Mucosa of descending colon (tissue), 3 donors: ENCODE measurements around the gene ZNF396. TPM values are rescaled to one million over a fixed set of nuclear protein-coding genes. Genes with fewer than 3 reads are reported as not detected.

Source experiments
- ATAC-seq: fragments of 200-7000 bp; cut with Tn5 transposase; one replicate; pipeline ENCODE4 v1.9.1; 2020; ENCODE audit warnings: mild to moderate bottlenecking, moderate library complexity
- DNase-seq, 3 donors: peaks; one replicate each; pipeline ENCODE4 v3.0.0-alpha.2; 2020
- H3K36me3 ChIP-seq: fragments of 200-600 bp; one replicate; pipeline ENCODE4 v1.8.0; 2021; ENCODE audit warnings: low read depth, mild to moderate bottlenecking
- H3K4me1 ChIP-seq: fragments of 200-600 bp; one replicate; pipeline ENCODE4 v1.8.0; 2021; ENCODE audit warnings: low read depth, mild to moderate bottlenecking
- H3K4me3 ChIP-seq: fragments of 200-600 bp; one replicate; pipeline ENCODE4 v1.8.0; 2021; ENCODE audit warnings: mild to moderate bottlenecking
- H3K9me3 ChIP-seq: fragments of 200-600 bp; one replicate; pipeline ENCODE4 v1.8.0; 2021; ENCODE audit warnings: mild to moderate bottlenecking
- intact Hi-C, 2 donors: fragments of 100-400 bp; cut with DNase I in 1 of 2; cut with micrococcal nuclease in 1 of 2; formaldehyde crosslinking; loops; one replicate each; pipeline versions ENCODE4 v1.11.0 to v1.11.1; 2022; cut with DNase I, micrococcal nuclease
- total RNA-seq, 3 donors: library from RNA; stranded (reverse); fragmentation: NEBNext Ultra II Directional in 2 of 3; extraction: Animal tissue kit (Norgen Biotek cat#: 25700) in 2 of 3; gene quantifications; one replicate each; pipeline versions ENCODE4 v1.2.1 to v1.2.4, GENCODE V29; 2021 to 2023
- TF ChIP-seq, protein P1 (sequence below): fragments of 200-600 bp; IDR thresholded peaks from one replicate; pipeline ENCODE4 v1.8.0; 2022; ENCODE audit warnings: antibody characterized with exemption, mild to moderate bottlenecking
- donor health status: DM: no; HTN: no; CAD: no; lungs with moderate emphysema.
- donor health status: DM: no; HTN: no; CAD: no.
- donor health status: DM: no; HTN: yes; CAD: no.

The ZNF396 gene
- total RNA-seq, 3 donors from 2014 or later: 2.7 to 6.1 (median 2.8) TPM

DNA sequence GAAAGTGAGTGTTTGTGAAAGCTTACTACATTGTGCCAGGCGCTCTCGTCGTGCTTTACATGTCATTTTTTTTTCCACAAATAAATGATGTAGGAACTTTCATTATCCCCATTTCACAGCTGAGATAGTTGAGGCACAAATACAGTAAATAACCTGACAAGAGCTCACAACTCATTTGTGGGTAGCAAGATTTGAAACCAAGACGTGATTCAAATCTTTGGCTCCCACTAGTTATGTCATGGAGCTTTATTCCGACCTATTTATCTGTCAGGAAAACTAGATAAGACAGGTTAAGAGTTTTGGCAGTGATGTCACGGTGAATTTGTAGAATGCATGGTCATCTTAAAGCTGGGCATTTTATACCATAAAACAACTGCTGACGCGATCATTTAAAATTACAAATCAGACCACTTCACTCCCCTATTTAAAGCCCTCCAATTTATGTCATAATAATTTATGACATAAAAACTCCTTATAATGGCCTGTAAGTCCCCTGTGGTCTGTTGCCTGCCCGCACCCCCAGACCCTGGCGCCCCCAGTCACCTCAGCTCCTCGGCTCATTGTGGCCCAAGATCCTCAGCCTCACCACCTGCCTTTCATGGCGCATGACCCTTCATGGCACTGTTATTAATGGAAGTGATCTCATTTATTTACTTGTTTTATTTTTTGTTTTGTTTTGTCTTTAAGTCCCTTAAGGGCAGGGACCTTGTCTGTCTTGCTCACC lies 32.2 kb downstream of the ZNF396 start:
- Histone ChIP-seq H3K4me3 (no peak overlapping the region), H3K9me3 (no peaks in the 10 kb centered on the region), H3K36me3 (no peaks in the 10 kb centered on the region), H3K4me1 (peaks cover 18% of the 10 kb centered on the region)
- TF ChIP-seq, protein P1, sequence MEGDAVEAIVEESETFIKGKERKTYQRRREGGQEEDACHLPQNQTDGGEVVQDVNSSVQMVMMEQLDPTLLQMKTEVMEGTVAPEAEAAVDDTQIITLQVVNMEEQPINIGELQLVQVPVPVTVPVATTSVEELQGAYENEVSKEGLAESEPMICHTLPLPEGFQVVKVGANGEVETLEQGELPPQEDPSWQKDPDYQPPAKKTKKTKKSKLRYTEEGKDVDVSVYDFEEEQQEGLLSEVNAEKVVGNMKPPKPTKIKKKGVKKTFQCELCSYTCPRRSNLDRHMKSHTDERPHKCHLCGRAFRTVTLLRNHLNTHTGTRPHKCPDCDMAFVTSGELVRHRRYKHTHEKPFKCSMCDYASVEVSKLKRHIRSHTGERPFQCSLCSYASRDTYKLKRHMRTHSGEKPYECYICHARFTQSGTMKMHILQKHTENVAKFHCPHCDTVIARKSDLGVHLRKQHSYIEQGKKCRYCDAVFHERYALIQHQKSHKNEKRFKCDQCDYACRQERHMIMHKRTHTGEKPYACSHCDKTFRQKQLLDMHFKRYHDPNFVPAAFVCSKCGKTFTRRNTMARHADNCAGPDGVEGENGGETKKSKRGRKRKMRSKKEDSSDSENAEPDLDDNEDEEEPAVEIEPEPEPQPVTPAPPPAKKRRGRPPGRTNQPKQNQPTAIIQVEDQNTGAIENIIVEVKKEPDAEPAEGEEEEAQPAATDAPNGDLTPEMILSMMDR: no peak
- DNase-seq: peak in 1 of 3 donors; percentile 55
- intact Hi-C loops: loop anchor here in 1 of 2 donors (2.0 kb wide), 1 partner anchor 56 kb away; no protein-coding TSS in a partner anchor
- no peak for ATAC-seq

DNA sequence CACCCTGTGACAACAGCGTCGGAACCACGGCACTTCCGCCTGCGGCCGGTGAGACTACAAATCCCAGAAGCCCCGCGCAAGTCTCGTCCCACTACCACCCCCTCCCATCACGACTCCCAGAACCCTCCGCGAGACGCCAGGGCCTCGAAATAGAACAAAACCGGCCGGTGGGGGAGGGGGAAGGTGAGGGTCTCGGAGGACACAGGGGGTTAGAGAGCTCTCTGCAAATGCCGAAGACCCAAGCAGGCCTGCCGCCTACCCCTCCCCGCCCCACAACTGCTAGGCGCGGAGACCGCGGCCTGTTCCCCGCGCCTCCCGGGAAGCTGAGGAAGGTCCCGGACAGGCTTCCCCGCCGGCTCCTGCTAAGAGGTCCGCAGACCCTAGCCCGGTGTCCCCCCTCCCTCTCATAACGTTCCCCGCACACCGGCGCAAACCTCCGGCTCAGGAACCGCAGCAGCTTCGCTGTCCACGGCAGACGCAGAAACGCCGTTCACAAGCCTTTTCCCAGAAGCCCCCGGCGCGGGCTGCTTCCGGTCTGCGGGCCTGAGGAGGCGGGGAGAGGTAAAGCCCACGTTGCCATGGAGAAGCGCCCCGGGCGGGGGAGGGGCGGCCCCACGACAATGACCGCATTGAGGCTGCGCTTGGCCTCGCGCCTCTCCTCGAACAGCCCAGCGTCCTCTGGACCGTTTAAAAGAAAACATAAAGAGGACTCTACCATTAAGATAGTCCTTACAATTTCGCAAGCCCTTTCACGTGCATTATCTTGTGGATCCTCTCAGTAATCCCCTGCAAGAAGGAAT lies 33.0 kb downstream of the ZNF396 start, which contains the start of gene ZNF24:
Gene ZNF24 (minus strand): TSS at position 485 of the 800 bp plus-strand sequence. CDS start 3,770 bp downstream, outside the sequence.
- intact Hi-C loops: loop anchor here in 1 of 2 donors (2.0 kb wide), 1 partner anchor 55 kb away; no protein-coding TSS in a partner anchor
- TF ChIP-seq, protein P1: no peak
- H3K4me1 ChIP-seq: peaks cover 18% of the 10 kb centered on the region
- DNase-seq (peak; percentile 97 to 98 (median 97)), ATAC-seq (peak; percentile 98)
- H3K4me3 ChIP-seq: peak within 1 kb of the TSS; percentile 95
- no peaks in the 10 kb centered on the region for H3K36me3 ChIP-seq
- H3K9me3 ChIP-seq: no peaks in the 10 kb centered on the region

DNA sequence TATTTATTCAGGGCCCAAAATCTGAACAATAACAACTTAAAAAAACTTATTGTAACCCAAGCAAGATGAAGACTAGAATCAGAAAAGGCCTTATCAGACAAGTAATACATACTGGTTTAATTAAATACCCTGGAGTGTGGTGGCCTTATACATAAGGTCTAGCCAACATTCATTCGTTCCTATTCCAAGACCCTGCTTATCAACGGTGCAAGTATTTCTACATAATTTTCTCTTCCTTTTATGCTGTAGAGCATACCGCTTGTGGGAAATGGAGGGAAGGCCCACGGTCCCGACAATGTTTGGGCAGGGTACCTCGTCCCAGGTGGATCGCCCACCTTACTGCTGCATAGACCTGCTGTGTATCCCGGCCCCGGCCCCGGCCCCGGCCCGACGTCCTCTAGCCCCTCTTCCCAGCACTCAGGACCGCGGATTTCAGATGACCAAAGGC lies 33.6 kb downstream of the ZNF396 start:
- Histone ChIP-seq H3K36me3 (no peaks in the 10 kb centered on the region), H3K4me1 (peaks cover 18% of the 10 kb centered on the region), H3K9me3 (no peaks in the 10 kb centered on the region), H3K4me3 (peak overlapping the region; percentile 95)
- TF ChIP-seq, protein P1: no peak
- DNase-seq (no peak), ATAC-seq (no peak)
- intact Hi-C loops: no loop called here

DNA sequence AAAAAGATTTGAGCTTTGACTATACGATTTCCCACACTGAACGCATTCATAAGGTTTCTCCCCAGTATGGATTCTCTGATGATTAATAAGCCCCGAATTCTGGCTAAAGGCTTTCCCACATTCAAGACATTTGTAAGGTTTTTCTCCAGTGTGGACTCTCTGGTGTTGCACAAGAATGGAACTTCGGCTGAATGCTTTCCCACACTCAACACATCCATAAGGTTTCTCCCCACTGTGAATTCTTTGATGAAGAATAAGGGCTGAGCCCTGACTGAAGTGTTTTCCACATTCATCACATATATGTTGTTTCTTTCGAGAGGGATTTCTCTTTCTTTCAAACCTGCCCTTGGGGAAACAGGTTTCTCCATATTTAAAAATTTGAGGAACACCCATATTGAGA lies 39.9 kb downstream of the ZNF396 start:
- TF ChIP-seq, protein P1: no peak
- no peak for ATAC-seq
- intact Hi-C loops: no loop called here
- Histone ChIP-seq H3K36me3 (peaks cover 5% of the 10 kb centered on the region), H3K4me1 (peaks cover 4% of the 10 kb centered on the region), H3K9me3 (no peaks in the 10 kb centered on the region), H3K4me3 (no peak overlapping the region)
- DNase-seq: no peak

DNA sequence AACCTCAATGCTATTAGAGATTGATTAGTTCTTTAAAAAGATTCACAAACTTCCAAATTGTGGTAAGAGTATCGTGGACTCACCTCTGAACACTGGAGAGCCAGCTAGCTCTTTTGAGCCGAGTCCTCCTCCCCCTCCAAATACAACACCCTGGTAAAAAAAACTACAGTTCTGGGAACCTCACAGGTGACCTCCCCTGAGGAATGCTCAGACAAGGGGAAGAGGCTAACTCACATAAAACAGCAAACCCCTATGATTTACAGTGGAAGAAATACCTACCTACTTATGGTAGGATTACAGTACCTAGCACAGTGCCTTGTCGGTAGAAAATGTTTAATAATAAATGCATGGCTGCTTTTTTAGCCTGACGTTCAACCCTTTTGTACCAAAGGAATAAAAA lies 41.3 kb downstream of the ZNF396 start:
- no peaks in the 10 kb centered on the region for H3K9me3 ChIP-seq
- H3K36me3 ChIP-seq: peaks cover 5% of the 10 kb centered on the region
- TF ChIP-seq, protein P1: no peak
- H3K4me3 ChIP-seq: no peak overlapping the region
- intact Hi-C loops: no loop called here
- DNase-seq (no peak), ATAC-seq (no peak)
- no peaks in the 10 kb centered on the region for H3K4me1 ChIP-seq
